ENCODE measurements around the gene PAM. TPM values are rescaled to one million over a fixed set of nuclear protein-coding genes. Genes with fewer than 3 reads are reported as not detected.

Gene PAM
- total and polyA plus RNA-seq, 4 donors = 8.2 to 27.5 (median 13.7) TPM

DNA sequence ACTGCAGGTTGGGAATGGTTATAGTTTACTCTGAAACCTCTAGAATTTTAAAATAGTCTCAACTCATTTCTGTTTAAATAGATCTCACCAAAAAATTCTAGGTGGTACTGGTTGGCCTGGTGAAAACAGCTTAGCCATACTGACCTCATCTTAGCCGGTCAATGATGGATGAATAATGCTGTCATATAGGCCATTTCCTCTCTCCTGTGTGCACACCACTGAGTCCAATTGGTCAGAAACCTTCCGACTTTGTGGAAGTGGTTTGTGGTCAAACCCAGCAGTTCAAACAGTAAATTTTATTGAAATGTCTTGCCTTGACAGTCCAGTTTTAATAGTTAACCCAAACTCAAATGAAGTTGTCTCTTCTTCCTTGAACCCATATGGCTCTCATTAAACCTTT lies 266.2 kb downstream of the PAM start:
- no peak overlapping the region for H3K4me3 ChIP-seq (ENCODE audit: low read depth in 1 of 3, low read length in 3 of 3)
- no peaks in the 10 kb centered on the region for H3K36me3 ChIP-seq (ENCODE audit: control insufficient read depth in 4 of 4, insufficient read depth in 3 of 4, low read depth in 1 of 4, low read length in 3 of 4)
- no peak overlapping the region for H3K27ac ChIP-seq (ENCODE audit: low read depth in 1 of 2, low read length in 2 of 2)
- DNase-seq (ENCODE audit: low spot score) = no peak
- TF ChIP-seq NR2F2 (IDR thresholded peaks at IDR 0.05) (no peak), HNF4A (conservative IDR thresholded peaks at IDR 0.05) (no peak), EGR1 (IDR thresholded peaks at IDR 0.05; ENCODE audit: low read depth in 2 of 2) (no peak), CTCF (IDR thresholded peaks at IDR 0.05; ENCODE audit: low read depth, low read length, missing input control) (no peak), FOXA1 (IDR thresholded peaks at IDR 0.05) (no peak), SP1 (IDR thresholded peaks at IDR 0.05) (no peak), ZBTB33 (IDR thresholded peaks at IDR 0.05) (no peak), GABPA (IDR thresholded peaks at IDR 0.05 in 1 of 2, conservative IDR thresholded peaks at IDR 0.05 in 1 of 2) (no peak), JUND (IDR thresholded peaks at IDR 0.05) (no peak)
- TF ChIP-seq, protein P1, sequence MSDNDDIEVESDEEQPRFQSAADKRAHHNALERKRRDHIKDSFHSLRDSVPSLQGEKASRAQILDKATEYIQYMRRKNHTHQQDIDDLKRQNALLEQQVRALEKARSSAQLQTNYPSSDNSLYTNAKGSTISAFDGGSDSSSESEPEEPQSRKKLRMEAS (IDR thresholded peaks at IDR 0.05) = no peak
- TF ChIP-seq, protein P2, sequence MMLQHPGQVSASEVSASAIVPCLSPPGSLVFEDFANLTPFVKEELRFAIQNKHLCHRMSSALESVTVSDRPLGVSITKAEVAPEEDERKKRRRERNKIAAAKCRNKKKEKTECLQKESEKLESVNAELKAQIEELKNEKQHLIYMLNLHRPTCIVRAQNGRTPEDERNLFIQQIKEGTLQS (IDR thresholded peaks at IDR 0.05) = no peak
- no peaks in the 10 kb centered on the region for H3K27me3 ChIP-seq (ENCODE audit: control insufficient read depth in 4 of 4, insufficient read depth in 4 of 4, low read length in 3 of 4)
- WGBS = 85% methylated on average over 2 of the region's 2 CpGs
- no peaks in the 10 kb centered on the region for H3K9me3 ChIP-seq (ENCODE audit: control insufficient read depth in 4 of 4, low read length in 3 of 4)
- H3K9ac ChIP-seq (ENCODE audit: low read depth in 1 of 2, low read length in 2 of 2) = no peak overlapping the region
- no peaks in the 10 kb centered on the region for H3K4me1 ChIP-seq (ENCODE audit: control insufficient read depth in 4 of 4, insufficient read depth in 4 of 4, low read length in 3 of 4)

GRCh38 chr5:103027267-103027666 lies 272.2 kb downstream of the PAM start:
- H3K27me3 ChIP-seq (ENCODE audit: control insufficient read depth in 4 of 4, insufficient read depth in 4 of 4, low read length in 3 of 4) = no peaks in the 10 kb centered on the region
- no peak overlapping the region for H3K4me3 ChIP-seq (ENCODE audit: low read depth in 1 of 3, low read length in 3 of 3)
- H3K9ac ChIP-seq (ENCODE audit: low read depth in 1 of 2, low read length in 2 of 2) = no peak overlapping the region
- TF ChIP-seq FOXA1 (IDR thresholded peaks at IDR 0.05) (no peak), FOXA2 (IDR thresholded peaks at IDR 0.05) (no peak), CTCF (IDR thresholded peaks at IDR 0.05; ENCODE audit: low read depth, low read length, missing input control) (no peak), HNF4A (conservative IDR thresholded peaks at IDR 0.05) (no peak), ZBTB33 (IDR thresholded peaks at IDR 0.05) (no peak), EGR1 (IDR thresholded peaks at IDR 0.05; ENCODE audit: low read depth in 2 of 2) (no peak), NR2F2 (IDR thresholded peaks at IDR 0.05) (no peak), TAF1 (conservative IDR thresholded peaks at IDR 0.05) (no peak), RXRA (IDR thresholded peaks at IDR 0.05) (no peak), GABPA (IDR thresholded peaks at IDR 0.05 in 1 of 2, conservative IDR thresholded peaks at IDR 0.05 in 1 of 2) (no peak), JUND (IDR thresholded peaks at IDR 0.05) (no peak), YY1 (IDR thresholded peaks at IDR 0.05) (no peak)
- TF ChIP-seq, protein P2 (IDR thresholded peaks at IDR 0.05) = no peak
- TF ChIP-seq, protein P3, sequence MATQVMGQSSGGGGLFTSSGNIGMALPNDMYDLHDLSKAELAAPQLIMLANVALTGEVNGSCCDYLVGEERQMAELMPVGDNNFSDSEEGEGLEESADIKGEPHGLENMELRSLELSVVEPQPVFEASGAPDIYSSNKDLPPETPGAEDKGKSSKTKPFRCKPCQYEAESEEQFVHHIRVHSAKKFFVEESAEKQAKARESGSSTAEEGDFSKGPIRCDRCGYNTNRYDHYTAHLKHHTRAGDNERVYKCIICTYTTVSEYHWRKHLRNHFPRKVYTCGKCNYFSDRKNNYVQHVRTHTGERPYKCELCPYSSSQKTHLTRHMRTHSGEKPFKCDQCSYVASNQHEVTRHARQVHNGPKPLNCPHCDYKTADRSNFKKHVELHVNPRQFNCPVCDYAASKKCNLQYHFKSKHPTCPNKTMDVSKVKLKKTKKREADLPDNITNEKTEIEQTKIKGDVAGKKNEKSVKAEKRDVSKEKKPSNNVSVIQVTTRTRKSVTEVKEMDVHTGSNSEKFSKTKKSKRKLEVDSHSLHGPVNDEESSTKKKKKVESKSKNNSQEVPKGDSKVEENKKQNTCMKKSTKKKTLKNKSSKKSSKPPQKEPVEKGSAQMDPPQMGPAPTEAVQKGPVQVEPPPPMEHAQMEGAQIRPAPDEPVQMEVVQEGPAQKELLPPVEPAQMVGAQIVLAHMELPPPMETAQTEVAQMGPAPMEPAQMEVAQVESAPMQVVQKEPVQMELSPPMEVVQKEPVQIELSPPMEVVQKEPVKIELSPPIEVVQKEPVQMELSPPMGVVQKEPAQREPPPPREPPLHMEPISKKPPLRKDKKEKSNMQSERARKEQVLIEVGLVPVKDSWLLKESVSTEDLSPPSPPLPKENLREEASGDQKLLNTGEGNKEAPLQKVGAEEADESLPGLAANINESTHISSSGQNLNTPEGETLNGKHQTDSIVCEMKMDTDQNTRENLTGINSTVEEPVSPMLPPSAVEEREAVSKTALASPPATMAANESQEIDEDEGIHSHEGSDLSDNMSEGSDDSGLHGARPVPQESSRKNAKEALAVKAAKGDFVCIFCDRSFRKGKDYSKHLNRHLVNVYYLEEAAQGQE (IDR thresholded peaks at IDR 0.05) = no peak
- TF ChIP-seq, protein P1 (IDR thresholded peaks at IDR 0.05) = no peak
- 77% methylated on average over 2 of the region's 2 CpGs for WGBS
- DNase-seq (ENCODE audit: low spot score) = no peak
- H3K4me1 ChIP-seq (ENCODE audit: control insufficient read depth in 4 of 4, insufficient read depth in 4 of 4, low read length in 3 of 4) = no peaks in the 10 kb centered on the region
- H3K36me3 ChIP-seq (ENCODE audit: control insufficient read depth in 4 of 4, insufficient read depth in 3 of 4, low read depth in 1 of 4, low read length in 3 of 4) = no peaks in the 10 kb centered on the region
- H3K9me3 ChIP-seq (ENCODE audit: control insufficient read depth in 4 of 4, low read length in 3 of 4) = no peaks in the 10 kb centered on the region
- no peak overlapping the region for H3K27ac ChIP-seq (ENCODE audit: low read depth in 1 of 2, low read length in 2 of 2)
